CD8-positive, alpha-beta memory T cell (primary cell): ENCODE measurements around the gene MYH15. TPM values are rescaled to one million over a fixed set of nuclear protein-coding genes. Genes with fewer than 3 reads are reported as not detected.

Experiments
- CTCF ChIA-PET: fragments of 350-600 bp; sonication (Branson Sonifier 250); formaldehyde crosslinking; loops from one replicate; lab custom pipeline; 2021; ENCODE audit warnings: antibody characterized with exemption; lab: Charles Lee
- POLR2A ChIA-PET: fragments of 350-600 bp; sonication (Branson Sonifier 250); formaldehyde crosslinking; loops from one replicate; lab custom pipeline; 2021; ENCODE audit warnings: antibody characterized with exemption; lab: Charles Lee
- DNase-seq, 5 donors: peaks; one replicate each; pipeline versions ENCODE4 v3.0.0 to v3.0.0-alpha.2; 2020 to 2022; ENCODE audit warnings: mixed read lengths in 1 of 5
- H3K27ac ChIP-seq: one replicate; pipeline ENCODE4 v1.7.0; 2013; ENCODE audit warnings: low read depth, mild to moderate bottlenecking, low read length, moderate library complexity
- H3K27me3 ChIP-seq: 2 replicates; pipeline ENCODE4 v1.7.0; 2013; ENCODE audit warnings: low read length, mild to moderate bottlenecking; ENCODE audit not compliant: insufficient read depth, poor library complexity, severe bottlenecking
- H3K36me3 ChIP-seq: 2 replicates; pipeline ENCODE4 v1.7.0; 2013; ENCODE audit warnings: mild to moderate bottlenecking, low read length, moderate library complexity; ENCODE audit not compliant: insufficient read depth
- H3K4me1 ChIP-seq: 2 replicates; pipeline ENCODE4 v1.7.0; 2013; ENCODE audit warnings: mild to moderate bottlenecking, low read length, moderate library complexity; ENCODE audit not compliant: insufficient read depth
- H3K4me3 ChIP-seq: 2 replicates; pipeline ENCODE4 v1.7.0; 2013; ENCODE audit warnings: mild to moderate bottlenecking, low read length
- H3K9me3 ChIP-seq: 2 replicates; pipeline ENCODE4 v1.7.0; 2013; ENCODE audit warnings: mild to moderate bottlenecking, low read length
- H3K27ac Mint-ChIP-seq, 8 donors: one replicate each; pipeline ENCODE4 v1.8.0; 2020 to 2021; ENCODE audit warnings: mixed read lengths in 8 of 8, mild to moderate bottlenecking in 6 of 8, inconsistent platforms in 3 of 8, moderate library complexity in 3 of 8
- H3K27me3 Mint-ChIP-seq, 2 donors: one replicate each; pipeline ENCODE4 v1.8.0; 2020 to 2021; ENCODE audit warnings: mixed read lengths in 2 of 2, mild to moderate bottlenecking in 1 of 2, moderate library complexity in 1 of 2
- H3K36me3 Mint-ChIP-seq, 3 donors: one replicate each; pipeline ENCODE4 v1.8.0; 2020 to 2021; ENCODE audit warnings: mixed read lengths in 3 of 3, inconsistent platforms in 1 of 3, mild to moderate bottlenecking in 1 of 3
- H3K4me1 Mint-ChIP-seq, 3 donors: one replicate each; pipeline ENCODE4 v1.8.0; 2020 to 2021; ENCODE audit warnings: mixed read lengths in 3 of 3, inconsistent platforms in 1 of 3, mild to moderate bottlenecking in 1 of 3
- H3K4me3 Mint-ChIP-seq, 7 donors: one replicate each; pipeline ENCODE4 v1.8.0; 2020 to 2021; ENCODE audit warnings: mixed read lengths in 7 of 7, mild to moderate bottlenecking in 6 of 7, moderate library complexity in 4 of 7, inconsistent platforms in 2 of 7
- H3K9me3 Mint-ChIP-seq, 5 donors: one replicate each; pipeline ENCODE4 v1.8.0; 2020 to 2022; ENCODE audit warnings: mixed read lengths in 5 of 5, mild to moderate bottlenecking in 3 of 5, moderate library complexity in 2 of 5, inconsistent platforms in 1 of 5
- polyA plus RNA-seq: library from polyadenylated mRNA; unstranded; fragments of 300-500 nt; fragmentation: Illumina TruSeq; gene quantifications from one replicate; pipeline ENCODE4 v1.2.3, GENCODE V29; 2021
- total RNA-seq, 2 experiments: library from RNA; stranded (reverse); gene quantifications; one replicate each; pipeline ENCODE4 v1.2.3, GENCODE V29; 2021

Gene MYH15
- total and polyA plus RNA-seq, 3 experiments from 2014 or later: 0.11 to 0.18 TPM; not detected in 1

DNA sequence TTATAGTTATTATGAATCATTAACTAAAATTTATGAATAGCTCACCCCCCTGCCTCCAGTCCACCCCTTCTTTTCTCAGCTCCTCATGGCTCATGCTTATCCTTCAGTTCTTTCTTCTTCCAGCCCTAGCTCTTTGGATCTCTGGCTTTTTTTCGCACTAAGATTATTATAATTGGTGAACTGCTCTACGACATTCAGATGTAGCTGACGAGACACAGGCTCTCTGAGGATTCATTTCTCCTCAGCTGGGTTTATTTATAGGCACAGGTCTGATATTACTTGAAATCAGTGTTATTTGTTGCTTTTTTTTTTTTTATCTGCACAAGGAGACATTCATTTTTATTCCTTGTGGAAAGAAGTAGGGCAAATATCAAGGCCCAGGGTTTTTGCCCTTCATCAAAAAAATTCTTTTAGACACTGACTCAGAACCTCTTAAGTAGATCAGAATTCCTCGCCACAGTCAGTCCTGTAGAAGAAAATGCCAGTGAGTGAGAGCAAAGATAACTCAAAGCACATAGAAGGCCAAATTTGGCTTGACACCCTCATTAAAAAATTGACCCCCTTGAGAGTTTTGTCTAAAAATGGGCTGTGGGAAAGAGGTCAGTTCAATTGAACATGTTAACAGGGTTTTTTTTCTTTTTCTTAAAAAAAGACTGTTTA lies 106.6 kb downstream of the MYH15 start:
- H3K27ac Mint-ChIP-seq: no peak overlapping the region
- H3K4me3 Mint-ChIP-seq: no peak overlapping the region
- Histone ChIP-seq H3K27ac (no peak overlapping the region), H3K36me3 (no peaks in the 10 kb centered on the region), H3K27me3 (no peaks in the 10 kb centered on the region), H3K9me3 (no peaks in the 10 kb centered on the region), H3K4me1 (no peaks in the 10 kb centered on the region), H3K4me3 (no peak overlapping the region)
- POLR2A ChIA-PET: no interaction called here
- CTCF ChIA-PET: interaction anchor here (0.8 kb wide), 1 partner anchor 74 kb away, joined by 3 read pairs; no protein-coding TSS in a partner anchor
- H3K27me3 Mint-ChIP-seq: no peaks in the 10 kb centered on the region
- H3K4me1 Mint-ChIP-seq: peaks cover 0 to 6% (median 5%) of the 10 kb centered on the region in 3 donors
- H3K36me3 Mint-ChIP-seq: no peaks in the 10 kb centered on the region
- DNase-seq: no peak
- H3K9me3 Mint-ChIP-seq: peaks cover 0 to 8% (median 0%) of the 10 kb centered on the region in 5 donors

DNA sequence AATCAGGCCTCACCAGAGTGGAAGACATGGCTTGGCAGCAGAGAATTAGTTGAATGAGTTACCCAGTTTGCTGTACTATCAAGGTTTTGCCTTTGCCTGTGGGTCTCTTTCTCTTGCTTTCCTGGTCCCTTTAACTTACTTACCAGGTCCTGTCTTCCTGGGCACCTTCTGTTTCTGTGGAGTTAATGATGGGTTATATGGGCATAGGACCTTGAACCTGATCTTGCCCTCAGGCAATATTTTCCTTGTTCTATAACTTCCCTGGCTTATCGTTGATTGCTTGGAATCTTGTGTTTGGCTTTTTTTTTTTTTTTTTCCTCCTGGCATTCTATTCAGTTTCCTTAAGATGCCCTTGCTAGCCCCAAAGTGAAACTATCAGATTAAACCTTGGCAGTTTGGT lies 107.2 kb downstream of the MYH15 start:
- ChIA-PET CTCF (interaction anchor here (1.4 kb wide), 1 partner anchor 10 kb away, joined by 3 read pairs; no protein-coding TSS in a partner anchor), POLR2A (no interaction called here)
- H3K36me3 ChIP-seq: no peaks in the 10 kb centered on the region
- no peak overlapping the region for H3K27ac ChIP-seq
- H3K9me3 ChIP-seq: no peaks in the 10 kb centered on the region
- peaks cover 0 to 6% (median 5%) of the 10 kb centered on the region in 3 donors for H3K4me1 Mint-ChIP-seq
- H3K36me3 Mint-ChIP-seq: no peaks in the 10 kb centered on the region
- H3K4me1 ChIP-seq: no peaks in the 10 kb centered on the region
- no peak for DNase-seq
- peaks cover 0 to 8% (median 0%) of the 10 kb centered on the region in 5 donors for H3K9me3 Mint-ChIP-seq
- no peaks in the 10 kb centered on the region for H3K27me3 Mint-ChIP-seq
- H3K27ac Mint-ChIP-seq: no peak overlapping the region
- no peak overlapping the region for H3K4me3 Mint-ChIP-seq
- H3K4me3 ChIP-seq: no peak overlapping the region
- H3K27me3 ChIP-seq: no peaks in the 10 kb centered on the region

DNA sequence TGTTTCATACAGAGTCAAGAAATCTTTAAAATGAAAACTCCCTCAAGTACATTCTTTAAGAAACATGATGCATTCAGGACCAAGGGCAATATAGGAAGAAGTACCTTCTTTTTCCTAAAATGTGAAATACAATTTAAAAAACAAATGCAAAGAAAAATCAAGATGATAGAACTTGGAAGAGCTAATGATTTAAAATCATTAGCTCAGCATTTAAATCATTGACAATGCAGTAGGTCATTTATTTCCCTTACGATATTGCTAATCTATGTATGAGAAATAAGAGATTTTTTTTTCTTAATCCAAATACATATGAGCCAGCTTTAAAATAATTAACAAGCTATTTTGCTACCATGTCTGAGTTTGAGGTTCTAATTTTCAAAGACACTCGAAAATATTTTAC lies 108.6 kb downstream of the MYH15 start:
- H3K27me3 ChIP-seq: no peaks in the 10 kb centered on the region
- H3K9me3 Mint-ChIP-seq: peaks cover 0 to 8% (median 0%) of the 10 kb centered on the region in 5 donors
- no peak overlapping the region for H3K4me3 ChIP-seq
- peaks cover 0 to 4% of the 10 kb centered on the region in 2 donors for H3K27me3 Mint-ChIP-seq
- no peaks in the 10 kb centered on the region for H3K36me3 Mint-ChIP-seq
- ChIA-PET POLR2A (no interaction called here), CTCF (interaction anchor here (0.7 to 1.4 kb wide), 2 partner anchors 9 to 471 kb away, joined by 3 read pairs; no protein-coding TSS in a partner anchor)
- H3K9me3 ChIP-seq: no peaks in the 10 kb centered on the region
- H3K27ac ChIP-seq: no peak overlapping the region
- no peak overlapping the region for H3K27ac Mint-ChIP-seq
- no peaks in the 10 kb centered on the region for H3K4me1 ChIP-seq
- no peaks in the 10 kb centered on the region for H3K36me3 ChIP-seq
- peaks cover 0 to 6% (median 5%) of the 10 kb centered on the region in 3 donors for H3K4me1 Mint-ChIP-seq
- H3K4me3 Mint-ChIP-seq: no peak overlapping the region
- DNase-seq: no peak

DNA sequence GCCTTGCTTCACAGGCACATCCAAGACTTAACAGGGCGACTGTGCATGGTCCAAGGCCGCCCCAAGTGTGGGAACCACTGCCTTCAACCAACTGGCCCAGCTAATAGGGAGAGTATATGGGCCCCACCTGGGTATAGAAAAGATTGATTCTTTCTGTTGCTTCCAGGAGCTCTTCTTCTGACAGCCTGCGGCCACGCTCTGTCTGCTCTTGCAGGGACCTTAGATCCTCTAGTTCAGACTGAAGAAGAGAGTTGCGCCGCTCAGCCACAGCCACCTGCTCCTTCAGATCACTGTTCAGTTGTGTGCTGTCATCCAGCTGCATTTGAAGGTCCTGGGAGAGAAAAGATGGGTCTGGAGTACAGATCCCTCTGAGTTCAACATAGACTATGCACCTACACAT lies 111.9 kb downstream of the MYH15 start:
- no peak overlapping the region for H3K27ac Mint-ChIP-seq
- no peaks in the 10 kb centered on the region for H3K9me3 ChIP-seq
- H3K36me3 ChIP-seq: no peaks in the 10 kb centered on the region
- no peaks in the 10 kb centered on the region for H3K36me3 Mint-ChIP-seq
- POLR2A ChIA-PET: no interaction called here
- peaks cover 0 to 8% (median 0%) of the 10 kb centered on the region in 5 donors for H3K9me3 Mint-ChIP-seq
- no peaks in the 10 kb centered on the region for H3K4me1 ChIP-seq
- peaks cover 0 to 4% of the 10 kb centered on the region in 2 donors for H3K27me3 Mint-ChIP-seq
- no peak overlapping the region for H3K4me3 Mint-ChIP-seq
- H3K27me3 ChIP-seq: no peaks in the 10 kb centered on the region
- H3K4me3 ChIP-seq: no peak overlapping the region
- DNase-seq: no peak
- H3K27ac ChIP-seq: no peak overlapping the region
- peaks cover 3 to 9% (median 6%) of the 10 kb centered on the region in 3 donors for H3K4me1 Mint-ChIP-seq
- CTCF ChIA-PET: no interaction called here

DNA sequence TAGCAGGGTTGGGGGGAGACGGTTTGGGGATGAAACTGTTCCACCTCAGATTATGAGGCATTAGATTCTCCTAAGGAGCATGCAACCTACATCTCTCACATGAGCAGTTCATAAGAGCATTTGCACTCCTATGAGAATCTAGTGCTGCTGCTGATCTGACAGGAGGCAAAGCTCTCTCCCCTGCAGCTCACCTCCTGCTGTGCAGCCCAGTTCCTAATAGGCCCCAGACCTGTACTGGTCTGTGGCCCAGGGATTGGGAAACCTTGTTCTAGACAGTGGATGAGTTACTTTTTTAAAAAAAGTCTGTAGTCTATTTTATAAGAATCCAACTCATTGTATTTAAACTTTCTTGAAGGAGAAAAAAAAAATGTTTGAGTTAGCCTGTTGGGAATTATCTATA lies 114.1 kb downstream of the MYH15 start:
- CTCF ChIA-PET: interaction anchor here (1.2 kb wide), 1 partner anchor 11 kb away, joined by 3 read pairs; no protein-coding TSS in a partner anchor
- no peaks in the 10 kb centered on the region for H3K4me1 ChIP-seq
- no peaks in the 10 kb centered on the region for H3K27me3 ChIP-seq
- H3K4me3 Mint-ChIP-seq: no peak overlapping the region
- H3K4me3 ChIP-seq: no peak overlapping the region
- no peak for DNase-seq
- H3K36me3 Mint-ChIP-seq: peaks cover 0 to 2% (median 0%) of the 10 kb centered on the region in 3 donors
- H3K4me1 Mint-ChIP-seq: peaks cover 3 to 9% (median 6%) of the 10 kb centered on the region in 3 donors
- no peak overlapping the region for H3K27ac ChIP-seq
- POLR2A ChIA-PET: no interaction called here
- no peaks in the 10 kb centered on the region for H3K36me3 ChIP-seq
- H3K27ac Mint-ChIP-seq: no peak overlapping the region
- H3K27me3 Mint-ChIP-seq: peaks cover 0 to 5% of the 10 kb centered on the region in 2 donors
- no peaks in the 10 kb centered on the region for H3K9me3 ChIP-seq
- H3K9me3 Mint-ChIP-seq: peaks cover 0 to 8% (median 0%) of the 10 kb centered on the region in 5 donors

DNA sequence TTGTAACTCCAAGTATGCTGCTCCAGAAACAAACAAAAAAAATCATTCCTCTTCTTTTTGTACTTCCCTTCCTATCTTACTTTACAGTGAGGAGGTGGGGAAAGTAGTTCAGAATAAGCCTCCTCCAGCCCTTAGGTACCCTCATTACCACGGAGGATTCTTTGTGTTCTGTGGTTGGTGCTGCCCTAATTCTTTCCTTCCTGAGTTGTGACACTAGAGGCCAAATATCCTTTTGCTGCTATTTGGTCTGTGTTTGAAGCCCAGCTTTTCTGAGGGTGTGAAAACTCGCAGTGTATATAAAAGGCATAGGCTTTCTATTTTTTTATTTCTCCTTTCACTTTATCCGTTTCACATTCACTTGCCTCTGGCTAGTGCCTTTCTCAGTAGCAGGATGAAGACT lies 115.8 kb downstream of the MYH15 start:
- Mint-ChIP-seq H3K36me3 (peaks cover 0 to 4% (median 0%) of the 10 kb centered on the region in 3 donors), H3K4me1 (peaks cover 3 to 9% (median 6%) of the 10 kb centered on the region in 3 donors), H3K9me3 (peaks cover 0 to under 1% (median 0%) of the 10 kb centered on the region in 5 donors), H3K27me3 (peaks cover 0 to 8% of the 10 kb centered on the region in 2 donors), H3K27ac (peak overlapping the region in 2 of 8 donors; percentile 6 to 85), H3K4me3 (peak overlapping the region in 2 of 7 donors; percentile 9 to 12)
- H3K27me3 ChIP-seq: no peaks in the 10 kb centered on the region
- peak in 1 of 5 donors; percentile 4 for DNase-seq
- no peaks in the 10 kb centered on the region for H3K4me1 ChIP-seq
- POLR2A ChIA-PET: no interaction called here
- H3K4me3 ChIP-seq: no peak overlapping the region
- no peaks in the 10 kb centered on the region for H3K36me3 ChIP-seq
- no peaks in the 10 kb centered on the region for H3K9me3 ChIP-seq
- CTCF ChIA-PET: no interaction called here
- H3K27ac ChIP-seq: no peak overlapping the region

DNA sequence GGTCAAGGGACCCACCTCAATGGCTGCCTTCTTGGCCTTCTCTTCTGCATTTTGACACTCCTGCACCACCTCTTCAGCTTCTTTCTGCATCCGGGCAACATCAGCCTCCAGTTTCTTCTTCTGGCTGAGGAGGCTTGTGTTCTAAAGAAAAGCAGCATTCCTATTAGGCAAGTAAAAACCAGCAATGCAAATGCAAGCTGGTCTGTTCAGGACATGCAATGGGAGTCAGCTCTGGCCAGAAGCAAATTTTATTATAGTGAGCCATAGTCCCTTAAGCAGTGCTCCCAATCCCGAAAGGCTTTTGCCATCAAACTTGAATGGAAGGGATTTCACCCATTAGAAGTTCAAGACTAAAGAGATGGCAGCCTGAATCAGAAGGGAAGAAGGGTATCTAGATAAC lies 116.4 kb downstream of the MYH15 start:
- CTCF ChIA-PET: no interaction called here

More for the DNA sequence above, 116.4 kb downstream of the MYH15 start:
- Mint-ChIP-seq H3K9me3 (no peaks in the 10 kb centered on the region), H3K27ac (peak overlapping the region in 1 of 8 donors; percentile 3), H3K4me1 (peaks cover 3 to 12% (median 11%) of the 10 kb centered on the region in 3 donors), H3K36me3 (peaks cover 0 to 4% (median 0%) of the 10 kb centered on the region in 3 donors), H3K4me3 (no peak overlapping the region), H3K27me3 (peaks cover 0 to 8% of the 10 kb centered on the region in 2 donors)
- Histone ChIP-seq H3K4me3 (no peak overlapping the region), H3K36me3 (no peaks in the 10 kb centered on the region), H3K4me1 (no peaks in the 10 kb centered on the region), H3K9me3 (no peaks in the 10 kb centered on the region), H3K27ac (no peak overlapping the region), H3K27me3 (no peaks in the 10 kb centered on the region)
- DNase-seq: no peak
- POLR2A ChIA-PET: no interaction called here
